MG63 (cell line): ENCODE results near the gene CRY1. TPM values are rescaled to one million over a fixed set of nuclear protein-coding genes. Genes with fewer than 3 reads are reported as not detected.

Experiments
- total RNA-seq: library from RNA; depleted of rRNA; stranded (reverse); fragments of >200 nt; shearing (Covaris generic); gene quantifications from 2 replicates; pipeline ENCODE4 v1.2.3, GENCODE V29; 2014; ENCODE audit warnings: low replicate concordance; rRNA removed

CRY1 gene
- total RNA-seq, 1 experiment from 2014 or later: 15.3 TPM

Other genes starting within 250 kb of the CRY1 start
- gene TMEM263, start 137.6 kb downstream of the CRY1 start, total RNA-seq: 32.9 and 49.1 TPM in 2 replicates
- 4.3 and 5.0 TPM in 2 replicates for gene MTERF2, start 106.4 kb downstream of the CRY1 start, total RNA-seq